ENCODE measurements around the gene PTPRJ. TPM values are rescaled to one million over a fixed set of nuclear protein-coding genes. Genes with fewer than 3 reads are reported as not detected.

The PTPRJ gene
- total and polyA plus RNA-seq, 10 donors: 6.4 to 135 (median 74.6) TPM

- H3K4me1 ChIP-seq: peaks cover 64 to 100% (median 97%) of the 10 kb centered on the region in 6 donors
- TF ChIP-seq, protein P1, sequence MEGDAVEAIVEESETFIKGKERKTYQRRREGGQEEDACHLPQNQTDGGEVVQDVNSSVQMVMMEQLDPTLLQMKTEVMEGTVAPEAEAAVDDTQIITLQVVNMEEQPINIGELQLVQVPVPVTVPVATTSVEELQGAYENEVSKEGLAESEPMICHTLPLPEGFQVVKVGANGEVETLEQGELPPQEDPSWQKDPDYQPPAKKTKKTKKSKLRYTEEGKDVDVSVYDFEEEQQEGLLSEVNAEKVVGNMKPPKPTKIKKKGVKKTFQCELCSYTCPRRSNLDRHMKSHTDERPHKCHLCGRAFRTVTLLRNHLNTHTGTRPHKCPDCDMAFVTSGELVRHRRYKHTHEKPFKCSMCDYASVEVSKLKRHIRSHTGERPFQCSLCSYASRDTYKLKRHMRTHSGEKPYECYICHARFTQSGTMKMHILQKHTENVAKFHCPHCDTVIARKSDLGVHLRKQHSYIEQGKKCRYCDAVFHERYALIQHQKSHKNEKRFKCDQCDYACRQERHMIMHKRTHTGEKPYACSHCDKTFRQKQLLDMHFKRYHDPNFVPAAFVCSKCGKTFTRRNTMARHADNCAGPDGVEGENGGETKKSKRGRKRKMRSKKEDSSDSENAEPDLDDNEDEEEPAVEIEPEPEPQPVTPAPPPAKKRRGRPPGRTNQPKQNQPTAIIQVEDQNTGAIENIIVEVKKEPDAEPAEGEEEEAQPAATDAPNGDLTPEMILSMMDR (IDR thresholded peaks at IDR 0.05 in 8 of 11, conservative IDR thresholded peaks at IDR 0.05 in 3 of 11): no peak
- no peak for TF ChIP-seq POLR2AphosphoS5 (IDR thresholded peaks at IDR 0.05)
- no peak for TF ChIP-seq POLR2A (IDR thresholded peaks at IDR 0.05)
- H3K27ac ChIP-seq: peak overlapping the region; percentile 39 to 92 (median 85)
- WGBS, 5 donors: 87 to 98% (median 93%) methylated on average over 2 of the region's 2 CpGs
- no peaks in the 10 kb centered on the region for H3K27me3 ChIP-seq (replicated peaks in 1 of 7)
- intact Hi-C loops (cut with DNase I; ENCODE audit: low total_unique reads): no loop called here
- no peak overlapping the region for H3K4me3 ChIP-seq
- peak; percentile 74 for DNase-seq
- no peaks in the 10 kb centered on the region for H3K9me3 ChIP-seq
- no peaks in the 10 kb centered on the region for H3K36me3 ChIP-seq
Measured at GRCh38 chr11:48004456-48004855, 24.1 kb downstream of the PTPRJ start.

- H3K9me3 ChIP-seq: no peaks in the 10 kb centered on the region
- WGBS, 5 donors: 39 to 50% (median 42%) methylated on average over 4 of the region's 4 CpGs
- intact Hi-C loops (cut with DNase I; ENCODE audit: low total_unique reads): no loop called here
- H3K27ac ChIP-seq: peak overlapping the region; percentile 39 to 92 (median 85)
- no peaks in the 10 kb centered on the region for H3K27me3 ChIP-seq (replicated peaks in 1 of 7)
- DNase-seq: peak; percentile 15
- TF ChIP-seq, protein P1 (IDR thresholded peaks at IDR 0.05 in 8 of 11, conservative IDR thresholded peaks at IDR 0.05 in 3 of 11): no peak
- no peak for TF ChIP-seq POLR2AphosphoS5 (IDR thresholded peaks at IDR 0.05)
- no peak for TF ChIP-seq POLR2A (IDR thresholded peaks at IDR 0.05)
- no peaks in the 10 kb centered on the region for H3K36me3 ChIP-seq
- H3K4me3 ChIP-seq: peak overlapping the region in 1 of 8 donors; percentile 13
- H3K4me1 ChIP-seq: peaks cover 60 to 100% (median 93%) of the 10 kb centered on the region in 6 donors
Measured at GRCh38 chr11:48005136-48005535, 24.8 kb downstream of the PTPRJ start.

- TF ChIP-seq, protein P1 (IDR thresholded peaks at IDR 0.05 in 8 of 11, conservative IDR thresholded peaks at IDR 0.05 in 3 of 11): no peak
- TF ChIP-seq POLR2AphosphoS5 (IDR thresholded peaks at IDR 0.05): peak in 1 of 3 donors; percentile 51
- intact Hi-C loops (cut with DNase I; ENCODE audit: low total_unique reads): no loop called here
- no peaks in the 10 kb centered on the region for H3K9me3 ChIP-seq
- WGBS, 5 donors: 51 to 80% (median 65%) methylated on average over 4 of the region's 4 CpGs
- H3K4me3 ChIP-seq: peak overlapping the region in 1 of 8 donors; percentile 24
- peak; percentile 81 for DNase-seq
- H3K27me3 ChIP-seq (replicated peaks in 1 of 7): no peaks in the 10 kb centered on the region
- peaks cover 53 to 100% (median 92%) of the 10 kb centered on the region in 6 donors for H3K4me1 ChIP-seq
- no peaks in the 10 kb centered on the region for H3K36me3 ChIP-seq
- peak overlapping the region; percentile 16 to 92 (median 85) for H3K27ac ChIP-seq
Measured at GRCh38 chr11:48005831-48006270, 25.5 kb downstream of the PTPRJ start.

- H3K27ac ChIP-seq: peak overlapping the region; percentile 54 to 92 (median 85)
- H3K4me1 ChIP-seq: peaks cover 54 to 100% (median 92%) of the 10 kb centered on the region in 6 donors
- TF ChIP-seq POLR2AphosphoS5 (IDR thresholded peaks at IDR 0.05) (no peak), POLR2A (IDR thresholded peaks at IDR 0.05) (no peak)
- TF ChIP-seq, protein P1 (IDR thresholded peaks at IDR 0.05 in 8 of 11, conservative IDR thresholded peaks at IDR 0.05 in 3 of 11): no peak
- H3K27me3 ChIP-seq (replicated peaks in 1 of 7): no peaks in the 10 kb centered on the region
- peak overlapping the region in 1 of 8 donors; percentile 24 for H3K4me3 ChIP-seq
- no peaks in the 10 kb centered on the region for H3K36me3 ChIP-seq
- WGBS, 5 donors: 55 to 74% (median 66%) methylated on average over 5 of the region's 5 CpGs
- no peaks in the 10 kb centered on the region for H3K9me3 ChIP-seq
- DNase-seq: peak; percentile 63
- intact Hi-C loops (cut with DNase I; ENCODE audit: low total_unique reads): no loop called here
Measured at GRCh38 chr11:48006301-48006992, 26.1 kb downstream of the PTPRJ start.
